ENCODE measurements around the gene LRG1. TPM values are rescaled to one million over a fixed set of nuclear protein-coding genes. Genes with fewer than 3 reads are reported as not detected.

LRG1 gene
- total and polyA plus RNA-seq, 2 experiments from 2014 or later: 0.21 to 0.45 TPM

GRCh38 chr19:4512070-4512469, 27.8 kb downstream of the LRG1 start (continued):
- TF ChIP-seq STAT1 (IDR thresholded peaks at IDR 0.05; ENCODE audit: unreplicated experiment) (no peak), ZNF331 (CRISPR knock-in tag; IDR thresholded peaks at IDR 0.05; ENCODE audit: low read depth) (no peak), CREB1 (CRISPR knock-in tag; IDR thresholded peaks at IDR 0.05; ENCODE audit: low read depth) (no peak)

- Histone ChIP-seq H3K4me1 (ENCODE audit: insufficient read depth) (no peaks in the 10 kb centered on the region), H3K27me3 (ENCODE audit: insufficient read depth) (peaks cover 51% of the 10 kb centered on the region; the same call in 1 of the 2 replicates), H3K4me2 (no peak overlapping the region), H3K36me3 (ENCODE audit: insufficient read depth) (no peaks in the 10 kb centered on the region), H4K20me1 (replicated peaks; ENCODE audit: insufficient read depth) (no peaks in the 10 kb centered on the region; the same call in none of the 2 replicates), H3K27ac (ENCODE audit: low read depth) (no peak overlapping the region), H3K9me2 (ENCODE audit: insufficient read depth) (no peaks in the 10 kb centered on the region), H3K4me3 (no peak overlapping the region), H2AFZ (no peak overlapping the region), H3F3A (replicated peaks; ENCODE audit: low read depth) (no peaks in the 10 kb centered on the region), H3K79me2 (replicated peaks; ENCODE audit: insufficient read depth) (no peaks in the 10 kb centered on the region)
- Mint-ChIP-seq H3K4me3 (no peak overlapping the region), H3K27me3 (ENCODE audit: insufficient read depth, low read depth, poor library complexity) (peaks cover 41% of the 10 kb centered on the region), H3K27ac (no peak overlapping the region), H3K36me3 (ENCODE audit: low read depth) (0 out of 3 replicates have a peak, but pooled peaks cover under 1% of the 10 kb centered on the region), H3K9me3 (no peaks in the 10 kb centered on the region; the same call in 2 of the 3 replicates), H3K4me1 (no peaks in the 10 kb centered on the region)
- ATAC-seq (no peak), DNase-seq (ENCODE audit: low spot score) (no peak)
- TF ChIP-seq EZH2phosphoT487 (IDR thresholded peaks at IDR 0.05; ENCODE audit: unreplicated experiment) (no peak), STAT1 (IDR thresholded peaks at IDR 0.05; ENCODE audit: unreplicated experiment) (no peak), CREB1 (CRISPR knock-in tag; IDR thresholded peaks at IDR 0.05; ENCODE audit: low read depth) (no peak), ZNF462 (CRISPR knock-in tag; IDR thresholded peaks at IDR 0.05) (no peak), NANOG (IDR thresholded peaks at IDR 0.05; ENCODE audit: borderline replicate concordance) (no peak), ZNF114 (CRISPR knock-in tag; IDR thresholded peaks at IDR 0.05) (no peak), ZNF331 (CRISPR knock-in tag; IDR thresholded peaks at IDR 0.05; ENCODE audit: low read depth) (no peak), EZH2 (IDR thresholded peaks at IDR 0.05; ENCODE audit: low read depth, unreplicated experiment) (no peak), JUNB (IDR thresholded peaks at IDR 0.05; ENCODE audit: unreplicated experiment) (no peak)
- TF ChIP-seq, protein P1, sequence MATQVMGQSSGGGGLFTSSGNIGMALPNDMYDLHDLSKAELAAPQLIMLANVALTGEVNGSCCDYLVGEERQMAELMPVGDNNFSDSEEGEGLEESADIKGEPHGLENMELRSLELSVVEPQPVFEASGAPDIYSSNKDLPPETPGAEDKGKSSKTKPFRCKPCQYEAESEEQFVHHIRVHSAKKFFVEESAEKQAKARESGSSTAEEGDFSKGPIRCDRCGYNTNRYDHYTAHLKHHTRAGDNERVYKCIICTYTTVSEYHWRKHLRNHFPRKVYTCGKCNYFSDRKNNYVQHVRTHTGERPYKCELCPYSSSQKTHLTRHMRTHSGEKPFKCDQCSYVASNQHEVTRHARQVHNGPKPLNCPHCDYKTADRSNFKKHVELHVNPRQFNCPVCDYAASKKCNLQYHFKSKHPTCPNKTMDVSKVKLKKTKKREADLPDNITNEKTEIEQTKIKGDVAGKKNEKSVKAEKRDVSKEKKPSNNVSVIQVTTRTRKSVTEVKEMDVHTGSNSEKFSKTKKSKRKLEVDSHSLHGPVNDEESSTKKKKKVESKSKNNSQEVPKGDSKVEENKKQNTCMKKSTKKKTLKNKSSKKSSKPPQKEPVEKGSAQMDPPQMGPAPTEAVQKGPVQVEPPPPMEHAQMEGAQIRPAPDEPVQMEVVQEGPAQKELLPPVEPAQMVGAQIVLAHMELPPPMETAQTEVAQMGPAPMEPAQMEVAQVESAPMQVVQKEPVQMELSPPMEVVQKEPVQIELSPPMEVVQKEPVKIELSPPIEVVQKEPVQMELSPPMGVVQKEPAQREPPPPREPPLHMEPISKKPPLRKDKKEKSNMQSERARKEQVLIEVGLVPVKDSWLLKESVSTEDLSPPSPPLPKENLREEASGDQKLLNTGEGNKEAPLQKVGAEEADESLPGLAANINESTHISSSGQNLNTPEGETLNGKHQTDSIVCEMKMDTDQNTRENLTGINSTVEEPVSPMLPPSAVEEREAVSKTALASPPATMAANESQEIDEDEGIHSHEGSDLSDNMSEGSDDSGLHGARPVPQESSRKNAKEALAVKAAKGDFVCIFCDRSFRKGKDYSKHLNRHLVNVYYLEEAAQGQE (IDR thresholded peaks at IDR 0.05; ENCODE audit: unreplicated experiment): no peak
- TF ChIP-seq, protein P2, sequence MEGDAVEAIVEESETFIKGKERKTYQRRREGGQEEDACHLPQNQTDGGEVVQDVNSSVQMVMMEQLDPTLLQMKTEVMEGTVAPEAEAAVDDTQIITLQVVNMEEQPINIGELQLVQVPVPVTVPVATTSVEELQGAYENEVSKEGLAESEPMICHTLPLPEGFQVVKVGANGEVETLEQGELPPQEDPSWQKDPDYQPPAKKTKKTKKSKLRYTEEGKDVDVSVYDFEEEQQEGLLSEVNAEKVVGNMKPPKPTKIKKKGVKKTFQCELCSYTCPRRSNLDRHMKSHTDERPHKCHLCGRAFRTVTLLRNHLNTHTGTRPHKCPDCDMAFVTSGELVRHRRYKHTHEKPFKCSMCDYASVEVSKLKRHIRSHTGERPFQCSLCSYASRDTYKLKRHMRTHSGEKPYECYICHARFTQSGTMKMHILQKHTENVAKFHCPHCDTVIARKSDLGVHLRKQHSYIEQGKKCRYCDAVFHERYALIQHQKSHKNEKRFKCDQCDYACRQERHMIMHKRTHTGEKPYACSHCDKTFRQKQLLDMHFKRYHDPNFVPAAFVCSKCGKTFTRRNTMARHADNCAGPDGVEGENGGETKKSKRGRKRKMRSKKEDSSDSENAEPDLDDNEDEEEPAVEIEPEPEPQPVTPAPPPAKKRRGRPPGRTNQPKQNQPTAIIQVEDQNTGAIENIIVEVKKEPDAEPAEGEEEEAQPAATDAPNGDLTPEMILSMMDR (conservative IDR thresholded peaks at IDR 0.05; ENCODE audit: low read depth in 2 of 2): no peak
Measured at GRCh38 chr19:4511300-4512054, 28.4 kb downstream of the LRG1 start.

All from GM23338 (cell line).